A673 (cell line): ENCODE data around the gene GALNT14.

ENCODE experiments used
- EZH2 ChIP-seq: fragments of 200-600 bp; sonication (generic); IDR thresholded peaks from 2 replicates; pipeline ENCODE4 v1.6.1; 2017; ENCODE audit warnings: borderline replicate concordance, low read depth, mild to moderate bottlenecking, mixed read lengths, antibody characterized with exemption, low read length; ENCODE audit not compliant: poor library complexity, severe bottlenecking
- TF ChIP-seq, protein P1 (sequence below): fragments of 300-800, 200-600 bp; sonication (generic); conservative IDR thresholded peaks from 2 replicates; pipeline ENCODE4 v1.5.1; 2017; ENCODE audit warnings: low read depth, mild to moderate bottlenecking, antibody characterized with exemption, low read length, moderate library complexity, mixed read lengths

DNA sequence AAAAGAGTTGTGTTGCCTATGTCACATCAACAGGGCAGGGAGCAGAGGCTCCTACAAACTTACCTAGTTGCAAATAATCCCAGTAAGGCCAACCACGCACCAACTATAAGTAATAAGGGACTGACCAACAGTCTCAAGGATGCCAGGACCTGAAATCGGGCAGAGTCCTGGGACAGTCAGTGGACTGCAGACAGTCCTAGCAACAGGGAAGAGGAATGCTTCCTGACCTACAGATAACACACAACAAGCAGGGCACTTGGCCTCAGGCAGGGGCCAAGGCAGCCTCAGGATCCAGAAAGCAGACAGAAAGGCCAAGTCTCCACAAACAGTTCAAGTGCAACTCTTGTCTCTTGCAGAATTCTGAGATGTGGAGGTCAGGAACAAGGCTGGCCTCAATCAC lies 56.2 kb downstream of the GALNT14 start:
- TF ChIP-seq, protein P1, sequence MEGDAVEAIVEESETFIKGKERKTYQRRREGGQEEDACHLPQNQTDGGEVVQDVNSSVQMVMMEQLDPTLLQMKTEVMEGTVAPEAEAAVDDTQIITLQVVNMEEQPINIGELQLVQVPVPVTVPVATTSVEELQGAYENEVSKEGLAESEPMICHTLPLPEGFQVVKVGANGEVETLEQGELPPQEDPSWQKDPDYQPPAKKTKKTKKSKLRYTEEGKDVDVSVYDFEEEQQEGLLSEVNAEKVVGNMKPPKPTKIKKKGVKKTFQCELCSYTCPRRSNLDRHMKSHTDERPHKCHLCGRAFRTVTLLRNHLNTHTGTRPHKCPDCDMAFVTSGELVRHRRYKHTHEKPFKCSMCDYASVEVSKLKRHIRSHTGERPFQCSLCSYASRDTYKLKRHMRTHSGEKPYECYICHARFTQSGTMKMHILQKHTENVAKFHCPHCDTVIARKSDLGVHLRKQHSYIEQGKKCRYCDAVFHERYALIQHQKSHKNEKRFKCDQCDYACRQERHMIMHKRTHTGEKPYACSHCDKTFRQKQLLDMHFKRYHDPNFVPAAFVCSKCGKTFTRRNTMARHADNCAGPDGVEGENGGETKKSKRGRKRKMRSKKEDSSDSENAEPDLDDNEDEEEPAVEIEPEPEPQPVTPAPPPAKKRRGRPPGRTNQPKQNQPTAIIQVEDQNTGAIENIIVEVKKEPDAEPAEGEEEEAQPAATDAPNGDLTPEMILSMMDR = no peak
- no peak for TF ChIP-seq EZH2
